SK-N-SH (cell line): ENCODE results near the gene RAB3B. TPM values are rescaled to one million over a fixed set of nuclear protein-coding genes. Genes with fewer than 3 reads are reported as not detected.

Experiments used
- CTCF ChIA-PET: fragments of 300-600, 350-600 bp; formaldehyde crosslinking; extraction: SDS; loops from one replicate; lab custom pipeline; 2021; lab: Yijun Ruan, JAX
- POLR2A ChIA-PET: fragments of 350-600 bp; sonication (Branson Sonifier 250); formaldehyde crosslinking; extraction: SDS; loops from one replicate; lab custom pipeline; 2020; ENCODE audit warnings: antibody characterized with exemption, inconsistent platforms; lab: Yijun Ruan, JAX
- DNase-seq: peaks from one replicate; pipeline ENCODE4 v3.0.0; 2012
- H2AFZ ChIP-seq: fragments of 200-600 bp; sonication (generic); 2 replicates; pipeline ENCODE4 v1.8.1; 2016; ENCODE audit warnings: antibody characterized with exemption, mild to moderate bottlenecking, low read depth
- H3F3A ChIP-seq: fragments of 200-600 bp; sonication (generic); replicated peaks from 2 replicates; pipeline ENCODE3; 2016; ENCODE audit warnings: antibody characterized with exemption, mild to moderate bottlenecking; ENCODE audit not compliant: insufficient read depth
- H3K27ac ChIP-seq, 2 experiments: fragments of 200-500 bp in 1 of 2; fragments of 200-600 bp in 1 of 2; sonication (Bioruptor generic) in 1 of 2; sonication (generic), shearing (Covaris generic) in 1 of 2; 2 replicates each; pipeline versions ENCODE4 v1.5.1 to v1.6.1; 2014 to 2016; ENCODE audit warnings: low read depth in 2 of 2, inconsistent platforms in 1 of 2, low read length in 1 of 2, mild to moderate bottlenecking in 1 of 2, mixed read lengths in 1 of 2
- H3K27me3 ChIP-seq: fragments of 200-600 bp; sonication (generic), shearing (Covaris generic); 2 replicates; pipeline ENCODE4 v1.6.1; 2016; ENCODE audit warnings: mixed run types; ENCODE audit not compliant: insufficient read depth
- H3K36me3 ChIP-seq, 2 experiments: fragments of 200-500 bp in 1 of 2; fragments of 200-600 bp in 1 of 2; sonication (Bioruptor generic) in 1 of 2; sonication (generic) in 1 of 2; replicated peaks in 1 of 2; 2 replicates each; pipeline versions ENCODE3 to v1.5.1; 2014 to 2016; ENCODE audit warnings: low read length in 1 of 2, mild to moderate bottlenecking in 1 of 2; ENCODE audit not compliant: insufficient read depth in 2 of 2, control insufficient read depth in 1 of 2
- H3K4me1 ChIP-seq, 2 experiments: fragments of 200-500 bp in 1 of 2; fragments of 200-600 bp in 1 of 2; sonication (Bioruptor generic) in 1 of 2; sonication (generic), shearing (Covaris generic) in 1 of 2; 2 replicates each; pipeline versions ENCODE4 v1.5.1 to v1.6.1; 2014 to 2016; ENCODE audit warnings: low read depth in 1 of 2, low read length in 1 of 2, mixed run types in 1 of 2; ENCODE audit not compliant: insufficient read depth in 2 of 2, control insufficient read depth in 1 of 2
- H3K4me2 ChIP-seq: fragments of 200-600 bp; sonication (generic), shearing (Covaris generic); 2 replicates; pipeline ENCODE4 v1.6.1; 2017; ENCODE audit warnings: mixed run types
- H3K4me3 ChIP-seq, 2 experiments: fragments of 200-500 bp in 1 of 2; fragments of 200-600 bp in 1 of 2; sonication (Bioruptor generic) in 1 of 2; sonication (generic), shearing (Covaris generic) in 1 of 2; 2 replicates each; pipeline versions ENCODE4 v1.5.1 to v1.8.1; 2014 to 2016; ENCODE audit warnings: low read depth in 2 of 2, inconsistent platforms in 1 of 2, low read length in 1 of 2, mild to moderate bottlenecking in 1 of 2, mixed read lengths in 1 of 2, moderate library complexity in 1 of 2
- H3K79me2 ChIP-seq: fragments of 200-600 bp; sonication (generic); 2 replicates; pipeline ENCODE4 v1.8.1; 2017; ENCODE audit warnings: mild to moderate bottlenecking; ENCODE audit not compliant: insufficient read depth
- H3K9ac ChIP-seq: fragments of 200-600 bp; sonication (generic); 2 replicates; pipeline ENCODE4 v1.6.1; 2017; ENCODE audit warnings: mixed run types
- H3K9me2 ChIP-seq: fragments of 200-600 bp; sonication (generic); 2 replicates; pipeline ENCODE4 v1.6.1; 2017; ENCODE audit warnings: mixed run types
- H3K9me3 ChIP-seq: fragments of 200-600 bp; sonication (generic); 2 replicates; pipeline ENCODE4 v1.6.1; 2017; ENCODE audit warnings: mixed run types, mild to moderate bottlenecking, moderate library complexity
- H4K20me1 ChIP-seq: fragments of 200-600 bp; sonication (generic); 2 replicates; pipeline ENCODE4 v1.6.1; 2017; ENCODE audit warnings: mild to moderate bottlenecking, mixed run types; ENCODE audit not compliant: insufficient read depth
- CHD2 ChIP-seq: fragments of 150-350 bp; IDR thresholded peaks from 2 replicates; pipeline ENCODE4 v1.6.1; 2018; ENCODE audit warnings: low read length; ENCODE audit not compliant: partially characterized antibody
- ELF1 ChIP-seq: IDR thresholded peaks from 2 replicates; pipeline ENCODE4 v1.4.0; 2012
- EP300 ChIP-seq, 2 experiments: IDR thresholded peaks; 2 replicates each; pipeline versions ENCODE4 v1.4.0 to v1.6.1; 2012; ENCODE audit warnings: borderline replicate concordance in 1 of 2, low read depth in 1 of 2, low read length in 1 of 2
- FOXJ3 ChIP-seq: sonication (generic); formaldehyde crosslinking; IDR thresholded peaks from 2 replicates; pipeline ENCODE4 v1.5.1; 2020; ENCODE audit warnings: mild to moderate bottlenecking, missing genetic modification reagents
- FOXM1 ChIP-seq: IDR thresholded peaks from 2 replicates; pipeline ENCODE4 v1.4.0; 2012; ENCODE audit warnings: low read depth, mild to moderate bottlenecking
- JUND ChIP-seq: IDR thresholded peaks from 2 replicates; pipeline ENCODE4 v1.4.0; 2012
- MEF2A ChIP-seq: IDR thresholded peaks from 2 replicates; pipeline ENCODE4 v1.4.0; 2012; ENCODE audit warnings: low read depth, borderline replicate concordance
- RAD21 ChIP-seq: IDR thresholded peaks from 2 replicates; pipeline ENCODE4 v1.6.1; 2012; ENCODE audit warnings: mild to moderate bottlenecking, low read length
- RCOR1 ChIP-seq: fragments of 150-350 bp; IDR thresholded peaks from 2 replicates; pipeline ENCODE4 v1.6.1; 2017; ENCODE audit warnings: antibody characterized with exemption, low read length
- RFX5 ChIP-seq: IDR thresholded peaks from 2 replicates; pipeline ENCODE4 v1.6.1; 2012; ENCODE audit warnings: mild to moderate bottlenecking, improper control_type of control experiment, low read length
- SIN3A ChIP-seq: IDR thresholded peaks from 2 replicates; pipeline ENCODE4 v1.6.1; 2012; ENCODE audit warnings: low read depth, mild to moderate bottlenecking, low read length, moderate library complexity, borderline replicate concordance
- SMC3 ChIP-seq: IDR thresholded peaks from 2 replicates; pipeline ENCODE4 v1.6.1; 2012; ENCODE audit warnings: low read depth, low read length, improper control_type of control experiment
- TEAD4 ChIP-seq: IDR thresholded peaks from 2 replicates; pipeline ENCODE4 v1.4.0; 2012; ENCODE audit warnings: mild to moderate bottlenecking, borderline replicate concordance; ENCODE audit not compliant: insufficient read depth
- ZBTB33 ChIP-seq: IDR thresholded peaks from 2 replicates; pipeline ENCODE4 v1.4.0; 2012; ENCODE audit warnings: low read depth, borderline replicate concordance
- WGBS: methylation state at CpG from one replicate; pipeline ENCODE4 v1.1.6; 2017; ENCODE audit warnings: low lambda C conversion rate; 5-methylcytosine and 5-hydroxymethylcytosine counted together
- polyA plus RNA-seq, 3 experiments: library from polyadenylated mRNA; depleted of rRNA; stranded (reverse); fragments of >200 nt; gene quantifications; 2 replicates each; pipeline ENCODE4 v1.2.3, GENCODE V29; 2012
- TF ChIP-seq, protein P1 (sequence below): fragments of 150-350 bp; IDR thresholded peaks from 2 replicates; pipeline ENCODE4 v1.6.1; 2016; ENCODE audit warnings: mild to moderate bottlenecking, low read depth, low read length
- TF ChIP-seq, protein P2 (sequence below): IDR thresholded peaks from 2 replicates; pipeline ENCODE4; 2012
- TF ChIP-seq, protein P3 (sequence below): IDR thresholded peaks from 2 replicates; pipeline ENCODE4 v1.6.1; 2012; ENCODE audit warnings: mild to moderate bottlenecking, low read depth, low read length, moderate library complexity

Gene RAB3B
- polyA plus RNA-seq, 1 of the 3 experiments (the other 2 are of a cell fraction): 10.2 TPM

DNA sequence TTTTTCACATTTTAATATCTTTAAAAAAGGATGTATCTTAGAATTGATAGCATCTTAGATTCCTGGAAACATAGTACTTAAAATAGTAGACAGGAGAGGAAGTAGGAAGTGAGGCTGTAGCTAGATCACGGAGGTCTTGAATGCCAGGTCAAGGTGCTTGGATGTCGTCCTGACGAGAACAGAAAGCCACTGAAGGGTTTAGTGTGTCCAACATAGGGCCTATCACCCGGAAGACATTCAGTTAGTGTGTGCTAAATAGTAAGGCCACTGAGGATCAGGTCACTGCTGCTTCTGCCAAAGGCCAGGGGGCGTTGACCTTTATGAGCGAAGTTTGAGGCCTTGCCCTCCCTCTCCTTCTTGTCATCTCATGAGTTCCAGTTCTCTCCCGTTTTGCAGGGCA lies 35.7 kb downstream of the RAB3B start:
- no peak for TF ChIP-seq EP300 (IDR thresholded peaks at IDR 0.05; ENCODE audit: borderline replicate concordance in 1 of 2, low read depth in 1 of 2, low read length in 1 of 2)
- TF ChIP-seq FOXJ3 (CRISPR knock-in tag): no peak
- TF ChIP-seq SMC3: no peak
- no peak for TF ChIP-seq RFX5
- no peak for TF ChIP-seq CHD2
- TF ChIP-seq, protein P1, sequence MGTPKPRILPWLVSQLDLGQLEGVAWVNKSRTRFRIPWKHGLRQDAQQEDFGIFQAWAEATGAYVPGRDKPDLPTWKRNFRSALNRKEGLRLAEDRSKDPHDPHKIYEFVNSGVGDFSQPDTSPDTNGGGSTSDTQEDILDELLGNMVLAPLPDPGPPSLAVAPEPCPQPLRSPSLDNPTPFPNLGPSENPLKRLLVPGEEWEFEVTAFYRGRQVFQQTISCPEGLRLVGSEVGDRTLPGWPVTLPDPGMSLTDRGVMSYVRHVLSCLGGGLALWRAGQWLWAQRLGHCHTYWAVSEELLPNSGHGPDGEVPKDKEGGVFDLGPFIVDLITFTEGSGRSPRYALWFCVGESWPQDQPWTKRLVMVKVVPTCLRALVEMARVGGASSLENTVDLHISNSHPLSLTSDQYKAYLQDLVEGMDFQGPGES: no peak
- TF ChIP-seq TEAD4: no peak
- TF ChIP-seq, protein P2, sequence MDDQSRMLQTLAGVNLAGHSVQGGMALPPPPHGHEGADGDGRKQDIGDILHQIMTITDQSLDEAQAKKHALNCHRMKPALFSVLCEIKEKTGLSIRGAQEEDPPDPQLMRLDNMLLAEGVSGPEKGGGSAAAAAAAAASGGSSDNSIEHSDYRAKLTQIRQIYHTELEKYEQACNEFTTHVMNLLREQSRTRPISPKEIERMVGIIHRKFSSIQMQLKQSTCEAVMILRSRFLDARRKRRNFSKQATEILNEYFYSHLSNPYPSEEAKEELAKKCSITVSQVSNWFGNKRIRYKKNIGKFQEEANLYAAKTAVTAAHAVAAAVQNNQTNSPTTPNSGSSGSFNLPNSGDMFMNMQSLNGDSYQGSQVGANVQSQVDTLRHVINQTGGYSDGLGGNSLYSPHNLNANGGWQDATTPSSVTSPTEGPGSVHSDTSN: no peak
- TF ChIP-seq ZBTB33: no peak
- no peak for TF ChIP-seq SIN3A
- TF ChIP-seq MEF2A: no peak
- TF ChIP-seq ELF1: no peak
- TF ChIP-seq FOXM1: no peak
- no peak for TF ChIP-seq RCOR1
- ChIA-PET CTCF (interaction anchor here (1.5 kb wide), 1 partner anchor 32 kb away, joined by 3 read pairs; no protein-coding TSS in a partner anchor), POLR2A (no interaction called here)
- Histone ChIP-seq H3K27me3 (no peaks in the 10 kb centered on the region), H3K4me2 (no peak overlapping the region), H3K27ac (no peak overlapping the region), H2AFZ (no peak overlapping the region), H3K9ac (no peak overlapping the region), H3K9me2 (no peaks in the 10 kb centered on the region), H4K20me1 (no peaks in the 10 kb centered on the region), H3K36me3 (peaks cover 0 to 18% of the 10 kb centered on the region in 2 experiments), H3F3A (peaks cover 5% of the 10 kb centered on the region), H3K79me2 (peaks cover 56% of the 10 kb centered on the region; the same call in 1 of the 2 replicates), H3K9me3 (no peaks in the 10 kb centered on the region), H3K4me3 (no peak overlapping the region), H3K4me1 (peaks cover 7 to 60% of the 10 kb centered on the region in 2 experiments; a peak in 2 of 4 replicates)
- WGBS: 91% methylated on average over 6 of the region's 7 CpGs
- no peak for DNase-seq

DNA sequence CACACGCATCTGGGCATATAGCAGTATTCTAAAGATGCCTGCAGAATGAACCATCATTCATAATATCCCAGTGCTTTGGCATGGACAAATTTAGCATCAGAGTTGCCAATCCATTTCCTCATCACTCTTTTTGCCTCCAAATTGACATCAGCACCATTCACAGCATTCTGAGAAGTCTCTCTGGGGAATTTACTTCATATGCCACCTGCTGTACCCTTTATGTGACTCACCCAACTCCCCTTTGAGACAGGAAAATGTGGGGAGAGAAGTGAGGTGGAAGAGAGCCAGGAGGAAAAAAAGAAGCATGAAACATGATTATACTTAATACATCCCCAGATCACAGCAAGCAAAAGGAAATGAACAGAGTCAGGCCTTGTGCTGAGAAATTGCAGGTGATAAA lies 37.4 kb downstream of the RAB3B start:
- Histone ChIP-seq H3K27me3 (no peaks in the 10 kb centered on the region), H3K79me2 (peaks cover 64% of the 10 kb centered on the region; the same call in 1 of the 2 replicates), H3K4me2 (no peak overlapping the region), H3K9me2 (no peaks in the 10 kb centered on the region), H3K4me1 (peaks cover 14 to 68% of the 10 kb centered on the region in 2 experiments; a peak in 3 of 4 replicates), H3K36me3 (peaks cover 0 to 18% of the 10 kb centered on the region in 2 experiments), H3K4me3 (no peak overlapping the region), H3F3A (peaks cover 5% of the 10 kb centered on the region), H3K9me3 (no peaks in the 10 kb centered on the region), H2AFZ (no peak overlapping the region), H3K9ac (no peak overlapping the region), H4K20me1 (no peaks in the 10 kb centered on the region), H3K27ac (no peak overlapping the region)
- WGBS: 91% methylated on average over 1 of the region's 1 CpG
- no peak for DNase-seq
- 0 out of 2 replicates have a peak, but pooled peaks have one; percentile 8 for TF ChIP-seq JUND
- TF ChIP-seq, protein P3, sequence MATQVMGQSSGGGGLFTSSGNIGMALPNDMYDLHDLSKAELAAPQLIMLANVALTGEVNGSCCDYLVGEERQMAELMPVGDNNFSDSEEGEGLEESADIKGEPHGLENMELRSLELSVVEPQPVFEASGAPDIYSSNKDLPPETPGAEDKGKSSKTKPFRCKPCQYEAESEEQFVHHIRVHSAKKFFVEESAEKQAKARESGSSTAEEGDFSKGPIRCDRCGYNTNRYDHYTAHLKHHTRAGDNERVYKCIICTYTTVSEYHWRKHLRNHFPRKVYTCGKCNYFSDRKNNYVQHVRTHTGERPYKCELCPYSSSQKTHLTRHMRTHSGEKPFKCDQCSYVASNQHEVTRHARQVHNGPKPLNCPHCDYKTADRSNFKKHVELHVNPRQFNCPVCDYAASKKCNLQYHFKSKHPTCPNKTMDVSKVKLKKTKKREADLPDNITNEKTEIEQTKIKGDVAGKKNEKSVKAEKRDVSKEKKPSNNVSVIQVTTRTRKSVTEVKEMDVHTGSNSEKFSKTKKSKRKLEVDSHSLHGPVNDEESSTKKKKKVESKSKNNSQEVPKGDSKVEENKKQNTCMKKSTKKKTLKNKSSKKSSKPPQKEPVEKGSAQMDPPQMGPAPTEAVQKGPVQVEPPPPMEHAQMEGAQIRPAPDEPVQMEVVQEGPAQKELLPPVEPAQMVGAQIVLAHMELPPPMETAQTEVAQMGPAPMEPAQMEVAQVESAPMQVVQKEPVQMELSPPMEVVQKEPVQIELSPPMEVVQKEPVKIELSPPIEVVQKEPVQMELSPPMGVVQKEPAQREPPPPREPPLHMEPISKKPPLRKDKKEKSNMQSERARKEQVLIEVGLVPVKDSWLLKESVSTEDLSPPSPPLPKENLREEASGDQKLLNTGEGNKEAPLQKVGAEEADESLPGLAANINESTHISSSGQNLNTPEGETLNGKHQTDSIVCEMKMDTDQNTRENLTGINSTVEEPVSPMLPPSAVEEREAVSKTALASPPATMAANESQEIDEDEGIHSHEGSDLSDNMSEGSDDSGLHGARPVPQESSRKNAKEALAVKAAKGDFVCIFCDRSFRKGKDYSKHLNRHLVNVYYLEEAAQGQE: no peak
- no peak for TF ChIP-seq RAD21
- ChIA-PET POLR2A (no interaction called here), CTCF (interaction anchor here (1.0 kb wide), 1 partner anchor 57 kb away, joined by 3 read pairs; no protein-coding TSS in a partner anchor)
